Measurements from ENCODE around the gene CDH13. TPM values are rescaled to one million over a fixed set of nuclear protein-coding genes. Genes with fewer than 3 reads are reported as not detected.

Gene CDH13
- total RNA-seq, 2 experiments from 2014 or later: not detected

DNA sequence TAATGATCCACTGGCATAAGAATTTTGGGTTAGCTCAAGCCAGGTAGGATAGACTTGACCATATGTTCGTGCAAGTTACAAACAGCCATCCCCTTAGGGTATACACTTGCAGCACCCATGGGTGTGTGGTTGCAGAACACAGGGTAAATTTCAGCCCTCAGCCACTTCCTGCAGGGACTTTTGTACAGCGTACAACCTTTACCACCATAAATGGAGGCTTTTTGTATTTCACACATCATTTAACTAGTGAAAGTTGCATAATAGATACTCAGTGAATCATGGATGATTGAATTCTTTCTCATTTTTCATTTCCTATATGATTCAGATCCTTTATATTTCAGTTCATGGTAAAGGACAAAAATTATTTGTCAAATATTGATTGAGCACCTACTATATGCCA lies 473.9 kb downstream of the CDH13 start:
- Mint-ChIP-seq H3K27me3 (peaks cover 2% of the 10 kb centered on the region), H3K36me3 (no peaks in the 10 kb centered on the region), H3K27ac (no peak overlapping the region), H3K4me1 (no peaks in the 10 kb centered on the region), H3K9me3 (ENCODE audit: low read depth) (peaks cover 19% of the 10 kb centered on the region), H3K4me3 (no peak overlapping the region)
- CTCF ChIA-PET: no interaction called here
- DNase-seq (no peak), ATAC-seq (no peak)

DNA sequence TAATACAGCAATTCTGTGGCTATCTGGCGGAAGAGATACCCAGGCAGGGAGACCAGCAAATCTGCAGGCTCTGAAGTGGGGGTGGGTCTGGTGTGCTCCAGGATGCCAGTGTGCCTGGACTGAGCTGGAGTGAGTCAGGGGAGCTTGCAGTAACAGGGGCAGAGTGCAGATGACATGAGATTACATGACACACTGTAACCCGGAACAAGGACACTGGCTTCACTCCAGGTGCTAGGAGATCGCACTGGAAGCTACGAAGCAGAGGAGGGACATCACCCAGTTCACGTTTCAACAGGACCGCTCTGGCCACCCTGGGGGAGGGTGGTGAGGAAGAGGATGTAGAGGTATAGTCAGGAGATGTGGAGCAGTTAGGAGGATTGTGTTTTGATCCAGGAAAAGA lies 475.6 kb downstream of the CDH13 start:
- CTCF ChIA-PET: no interaction called here
- Mint-ChIP-seq H3K9me3 (ENCODE audit: low read depth) (peaks cover 17% of the 10 kb centered on the region), H3K27ac (no peak overlapping the region), H3K4me3 (no peak overlapping the region), H3K36me3 (no peaks in the 10 kb centered on the region), H3K4me1 (no peaks in the 10 kb centered on the region), H3K27me3 (no peaks in the 10 kb centered on the region)
- DNase-seq (no peak), ATAC-seq (no peak)

GRCh38 chr16:83105279-83106077 lies 478.7 kb downstream of the CDH13 start:
- no peaks in the 10 kb centered on the region for H3K27me3 Mint-ChIP-seq
- no peaks in the 10 kb centered on the region for H3K36me3 Mint-ChIP-seq
- CTCF ChIA-PET: no interaction called here
- DNase-seq (no peak), ATAC-seq (no peak)
- H3K27ac Mint-ChIP-seq: no peak overlapping the region
- no peak overlapping the region for H3K4me3 Mint-ChIP-seq
- no peaks in the 10 kb centered on the region for H3K4me1 Mint-ChIP-seq
- peaks cover 8% of the 10 kb centered on the region for H3K9me3 Mint-ChIP-seq (ENCODE audit: low read depth)

- ATAC-seq: no peak
- no peak for DNase-seq
- Mint-ChIP-seq H3K27me3 (no peaks in the 10 kb centered on the region), H3K36me3 (no peaks in the 10 kb centered on the region), H3K4me1 (no peaks in the 10 kb centered on the region), H3K27ac (no peak overlapping the region), H3K9me3 (ENCODE audit: low read depth) (peaks cover 2% of the 10 kb centered on the region), H3K4me3 (no peak overlapping the region)
- CTCF ChIA-PET: interaction anchor here (0.6 kb wide), 1 partner anchor 11 kb away, joined by 3 read pairs; no protein-coding TSS in a partner anchor
Measured at GRCh38 chr16:83109490-83110125, 482.8 kb downstream of the CDH13 start.

GRCh38 chr16:83110269-83110668 lies 483.5 kb downstream of the CDH13 start:
- Mint-ChIP-seq H3K36me3 (no peaks in the 10 kb centered on the region), H3K27ac (no peak overlapping the region), H3K9me3 (ENCODE audit: low read depth) (peaks cover 2% of the 10 kb centered on the region), H3K27me3 (no peaks in the 10 kb centered on the region), H3K4me3 (no peak overlapping the region), H3K4me1 (no peaks in the 10 kb centered on the region)
- DNase-seq (no peak), ATAC-seq (no peak)
- CTCF ChIA-PET: no interaction called here

DNA sequence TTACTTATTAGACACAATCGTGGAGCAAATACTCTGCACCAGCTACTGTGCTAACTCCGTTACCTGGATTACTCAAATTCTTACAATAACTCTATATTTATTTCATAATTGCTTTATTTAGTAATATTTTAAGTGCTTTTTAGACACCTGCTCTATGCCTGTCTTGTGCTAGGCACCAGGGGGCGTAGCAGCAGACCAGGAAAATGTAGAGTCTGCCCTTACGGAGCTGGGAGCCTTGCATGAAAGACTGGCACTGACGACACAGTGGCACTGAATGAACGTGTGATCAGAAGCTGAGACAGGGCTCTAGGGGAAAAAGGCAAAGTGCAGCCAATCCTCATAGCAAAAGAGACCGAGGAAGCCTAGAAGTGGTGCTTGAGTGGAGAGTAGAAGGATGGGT lies 486.5 kb downstream of the CDH13 start:
- no peaks in the 10 kb centered on the region for H3K27me3 Mint-ChIP-seq
- CTCF ChIA-PET: interaction anchor here (0.6 kb wide), 1 partner anchor 143 kb away, joined by 3 read pairs; no protein-coding TSS in a partner anchor
- no peak for ATAC-seq
- DNase-seq: no peak
- H3K4me1 Mint-ChIP-seq: no peaks in the 10 kb centered on the region
- no peak overlapping the region for H3K4me3 Mint-ChIP-seq
- H3K36me3 Mint-ChIP-seq: no peaks in the 10 kb centered on the region
- no peak overlapping the region for H3K27ac Mint-ChIP-seq
- H3K9me3 Mint-ChIP-seq (ENCODE audit: low read depth): no peaks in the 10 kb centered on the region

GRCh38 chr16:83113811-83114210 lies 487.0 kb downstream of the CDH13 start:
- Mint-ChIP-seq H3K4me3 (no peak overlapping the region), H3K36me3 (no peaks in the 10 kb centered on the region), H3K27me3 (no peaks in the 10 kb centered on the region), H3K27ac (no peak overlapping the region), H3K9me3 (ENCODE audit: low read depth) (no peaks in the 10 kb centered on the region), H3K4me1 (no peaks in the 10 kb centered on the region)
- DNase-seq (no peak), ATAC-seq (no peak)
- CTCF ChIA-PET: no interaction called here

DNA sequence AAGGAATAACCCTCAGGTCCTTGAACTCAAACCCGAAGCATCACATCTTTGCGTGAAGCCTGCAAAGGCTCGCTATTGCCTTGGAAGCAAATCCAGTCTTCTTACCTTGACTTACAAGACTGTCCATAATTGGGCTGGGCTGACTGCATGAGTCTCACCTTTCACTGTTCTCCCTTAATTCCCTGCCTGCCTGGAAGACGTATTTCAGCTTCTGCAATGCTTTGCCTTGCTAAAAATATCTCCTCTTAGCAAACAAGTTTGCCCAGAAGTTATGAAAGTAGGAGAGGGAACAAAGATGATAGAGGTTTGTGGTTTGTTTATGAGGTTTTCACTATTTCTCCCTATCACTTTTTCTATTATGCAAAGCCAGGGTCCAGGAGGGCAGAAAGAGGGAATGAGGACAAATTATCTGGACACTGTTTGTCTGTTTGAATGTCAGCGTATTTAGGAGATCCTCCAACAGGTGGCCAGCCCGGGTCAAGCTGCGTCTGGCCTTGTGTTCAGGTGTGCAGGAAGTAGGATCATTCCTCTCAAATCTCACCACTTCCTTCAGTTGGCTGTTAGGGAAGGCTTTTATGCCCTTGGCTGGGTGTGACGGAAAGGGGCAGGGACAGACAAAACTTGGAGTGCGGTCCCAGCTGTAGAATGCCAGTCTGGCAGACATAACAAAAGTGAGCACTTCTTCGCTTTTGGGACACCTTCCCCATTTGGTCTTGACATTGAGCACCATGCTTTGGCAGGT lies 488.9 kb downstream of the CDH13 start:
- CTCF ChIA-PET: no interaction called here
- DNase-seq (no peak), ATAC-seq (no peak)
- H3K27me3 Mint-ChIP-seq: no peaks in the 10 kb centered on the region
- H3K4me1 Mint-ChIP-seq: no peaks in the 10 kb centered on the region
- H3K27ac Mint-ChIP-seq: no peak overlapping the region
- H3K9me3 Mint-ChIP-seq (ENCODE audit: low read depth): no peaks in the 10 kb centered on the region
- H3K4me3 Mint-ChIP-seq: no peak overlapping the region
- H3K36me3 Mint-ChIP-seq: no peaks in the 10 kb centered on the region

DNA sequence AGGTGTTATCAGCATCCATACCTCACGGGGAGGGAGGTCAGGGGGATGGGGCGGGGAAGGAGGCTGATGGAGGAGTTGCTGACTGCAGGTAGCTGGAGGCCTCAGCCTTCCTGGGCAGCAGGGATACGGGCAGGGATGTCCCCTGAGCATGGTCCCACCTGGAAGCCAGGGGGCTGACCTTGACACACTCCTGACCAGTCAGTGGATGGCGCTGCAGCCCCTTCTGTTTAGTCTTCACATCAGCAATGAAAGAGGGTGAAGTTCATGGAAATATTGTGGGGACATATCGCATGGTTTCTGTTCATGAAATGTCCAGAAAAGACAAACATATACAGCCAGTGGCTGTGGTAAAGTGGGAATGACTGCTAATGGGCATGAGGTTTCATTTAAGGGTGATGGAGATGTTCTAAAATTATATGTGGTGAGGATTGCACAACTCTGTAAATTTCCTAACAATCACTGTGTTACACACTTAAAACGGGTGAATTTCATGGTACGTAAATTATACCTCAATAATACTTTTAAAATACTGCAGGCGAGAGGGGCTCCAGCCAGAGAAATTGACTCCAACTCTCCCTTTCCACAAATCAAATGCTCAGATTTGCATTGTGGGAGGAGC lies 489.6 kb downstream of the CDH13 start:
- no peak for ATAC-seq
- CTCF ChIA-PET: no interaction called here
- Mint-ChIP-seq H3K4me3 (no peak overlapping the region), H3K4me1 (no peaks in the 10 kb centered on the region), H3K36me3 (no peaks in the 10 kb centered on the region), H3K27ac (no peak overlapping the region), H3K9me3 (ENCODE audit: low read depth) (peaks cover 2% of the 10 kb centered on the region), H3K27me3 (no peaks in the 10 kb centered on the region)
- no peak for DNase-seq

GRCh38 chr16:83117810-83118209 lies 491.0 kb downstream of the CDH13 start:
- no peak for DNase-seq
- CTCF ChIA-PET: no interaction called here

DNA sequence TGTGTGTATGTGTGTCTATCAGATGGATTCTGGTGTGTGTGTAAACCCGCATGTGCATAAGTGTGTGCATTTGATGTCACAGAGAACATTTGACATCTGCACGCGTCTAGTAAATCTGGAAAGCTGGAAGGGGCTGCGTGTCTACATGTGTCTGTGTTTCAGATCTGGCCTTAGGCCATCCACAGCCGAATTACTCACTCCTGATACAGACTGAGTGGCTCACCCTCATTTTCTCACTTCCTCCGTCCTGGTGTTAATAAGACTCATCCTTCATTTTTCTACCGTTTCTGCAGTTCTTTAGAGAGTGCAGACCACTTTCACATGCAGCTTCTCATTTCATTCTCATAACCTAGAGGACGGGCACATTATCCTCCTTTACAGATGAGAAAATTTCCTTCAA lies 491.6 kb downstream of the CDH13 start:
- CTCF ChIA-PET: no interaction called here
- H3K36me3 Mint-ChIP-seq: no peaks in the 10 kb centered on the region
- H3K27me3 Mint-ChIP-seq: no peaks in the 10 kb centered on the region
- H3K4me1 Mint-ChIP-seq: no peaks in the 10 kb centered on the region
- ATAC-seq (no peak), DNase-seq (no peak)
- peaks cover 2% of the 10 kb centered on the region for H3K9me3 Mint-ChIP-seq (ENCODE audit: low read depth)
- no peak overlapping the region for H3K27ac Mint-ChIP-seq
- no peak overlapping the region for H3K4me3 Mint-ChIP-seq

More at GRCh38 chr16:83117810-83118209, 491.0 kb downstream of the CDH13 start:
- no peak overlapping the region for H3K4me3 Mint-ChIP-seq
- no peaks in the 10 kb centered on the region for H3K4me1 Mint-ChIP-seq
- no peaks in the 10 kb centered on the region for H3K36me3 Mint-ChIP-seq
- H3K27ac Mint-ChIP-seq: no peak overlapping the region
- ATAC-seq: no peak
- H3K9me3 Mint-ChIP-seq (ENCODE audit: low read depth): peaks cover 2% of the 10 kb centered on the region
- no peaks in the 10 kb centered on the region for H3K27me3 Mint-ChIP-seq

DNA sequence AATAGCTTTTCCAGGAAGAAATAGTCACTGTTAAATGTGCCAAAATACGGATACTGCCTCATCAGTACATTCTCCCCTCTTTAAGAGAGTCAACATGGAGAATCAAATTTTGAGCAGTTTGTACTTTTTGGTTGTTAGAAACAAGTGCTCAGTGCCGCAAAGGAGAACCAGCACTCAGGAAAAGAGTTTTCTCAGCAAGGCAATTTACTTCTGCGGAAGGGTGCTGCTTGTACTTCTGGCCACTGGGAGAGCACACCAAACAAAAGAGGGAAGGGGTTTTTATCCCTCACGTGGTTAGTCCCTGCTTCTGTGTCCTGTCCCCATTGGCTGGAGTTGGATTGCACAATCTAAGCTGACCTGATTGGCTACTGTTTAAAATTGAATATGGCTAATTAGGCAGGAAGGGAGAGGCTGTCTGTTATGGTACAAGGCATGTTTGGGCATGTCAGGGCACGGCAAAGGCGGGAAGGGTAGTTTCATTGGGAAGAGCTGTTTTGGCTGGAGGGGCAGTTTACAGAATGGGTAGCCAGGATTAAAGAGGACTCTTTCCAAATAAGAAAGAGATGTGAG lies 499.3 kb downstream of the CDH13 start:
- no peak for DNase-seq
- H3K9me3 Mint-ChIP-seq (ENCODE audit: low read depth): peaks cover 26% of the 10 kb centered on the region

DNA sequence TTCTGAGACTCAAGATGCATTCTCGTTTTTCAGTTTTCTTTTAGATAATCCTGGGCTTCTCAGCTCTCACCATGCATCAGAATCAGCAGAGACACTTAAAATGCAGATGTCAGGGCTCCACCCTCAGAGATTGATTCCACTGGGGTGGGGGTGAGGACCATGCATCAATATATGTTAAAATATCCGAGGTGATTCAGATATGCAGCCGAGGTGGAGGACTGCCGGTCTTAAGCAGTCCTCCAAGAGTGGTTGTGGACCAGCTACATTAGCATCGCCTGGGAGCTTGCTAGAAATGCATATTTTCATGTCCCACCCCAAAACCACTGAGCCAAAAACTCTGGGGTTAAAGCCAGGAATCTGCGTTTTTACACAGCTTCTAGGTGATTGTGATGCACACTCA lies 501.3 kb downstream of the CDH13 start:
- Mint-ChIP-seq H3K4me3 (no peak overlapping the region), H3K27ac (no peak overlapping the region), H3K9me3 (ENCODE audit: low read depth) (peaks cover 26% of the 10 kb centered on the region), H3K4me1 (no peaks in the 10 kb centered on the region), H3K27me3 (peaks cover 2% of the 10 kb centered on the region), H3K36me3 (no peaks in the 10 kb centered on the region)
- DNase-seq (no peak), ATAC-seq (no peak)
- CTCF ChIA-PET: no interaction called here

More for the DNA sequence above, 499.3 kb downstream of the CDH13 start:
- Mint-ChIP-seq H3K4me3 (no peak overlapping the region), H3K36me3 (no peaks in the 10 kb centered on the region), H3K27ac (no peak overlapping the region), H3K4me1 (no peaks in the 10 kb centered on the region), H3K27me3 (peaks cover 2% of the 10 kb centered on the region)
- no peak for ATAC-seq
- CTCF ChIA-PET: no interaction called here

Measured in activated CD8-positive, alpha-beta memory T cell treated with anti-CD3 and anti-CD28 coated beads, Interleukin-2, amount 10 ng/mL, durations not matched to agents 7 days and 5 days (primary cell).